ENCODE results near the gene TRIM62.
"Not testable (repeated sequence)": the region's sequence is repeated elsewhere in the genome, so short reads cannot be mapped to it uniquely, and the experiment has no call there.

The TRIM62 gene

DNA sequence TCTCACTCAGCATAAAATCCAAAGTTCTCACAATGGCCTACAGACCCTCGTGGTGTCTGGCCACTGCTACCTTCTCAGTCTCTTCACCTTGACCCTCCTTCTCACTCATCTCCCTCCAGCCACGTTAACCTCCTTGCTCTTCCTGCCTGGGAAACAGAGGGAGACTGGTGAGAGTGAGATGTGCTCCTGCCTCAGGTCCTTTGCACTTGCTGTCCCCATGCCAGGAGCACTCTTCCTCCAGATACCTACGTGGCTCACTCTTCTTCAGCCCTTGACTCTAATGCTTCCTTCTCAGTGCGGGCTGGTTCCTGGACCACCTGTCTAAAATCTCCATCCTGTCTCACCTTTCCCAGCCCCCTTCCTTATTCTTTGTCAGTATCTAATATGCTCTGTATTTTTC lies 24.7 kb downstream of the TRIM62 start:
- no peak for DNase-seq

DNA sequence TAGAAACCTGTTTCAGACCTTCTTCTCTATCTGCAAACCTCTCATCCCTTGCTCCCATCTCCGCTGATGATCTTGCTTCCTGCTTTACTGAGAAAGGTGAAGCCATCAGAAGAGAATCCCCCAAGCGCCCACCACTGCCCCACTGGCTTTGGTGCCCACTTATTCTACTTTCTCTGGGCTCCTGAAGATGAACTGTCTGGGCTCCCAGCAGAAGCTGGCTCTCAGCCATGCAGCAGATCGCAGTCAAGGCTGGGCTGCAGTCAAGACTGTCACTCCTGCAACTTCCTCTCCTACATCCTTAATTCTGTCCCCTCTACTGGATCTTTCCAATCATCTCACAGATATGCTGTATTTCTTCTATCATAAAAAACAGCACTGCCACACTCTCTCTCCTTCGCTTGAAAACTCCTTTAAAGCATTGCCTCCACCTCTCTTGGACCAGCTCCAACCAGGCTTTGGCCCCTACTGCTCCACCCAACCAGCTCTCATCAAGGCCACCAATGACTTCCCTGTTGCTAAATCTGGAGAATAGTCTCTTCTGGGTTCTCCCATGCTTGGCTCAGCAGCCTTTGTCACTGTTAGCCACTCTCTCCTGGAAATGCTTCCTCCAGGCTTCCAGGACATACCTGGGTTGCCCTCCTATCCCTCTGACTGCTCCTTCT lies 25.8 kb downstream of the TRIM62 start:
- DNase-seq: no peak

DNA sequence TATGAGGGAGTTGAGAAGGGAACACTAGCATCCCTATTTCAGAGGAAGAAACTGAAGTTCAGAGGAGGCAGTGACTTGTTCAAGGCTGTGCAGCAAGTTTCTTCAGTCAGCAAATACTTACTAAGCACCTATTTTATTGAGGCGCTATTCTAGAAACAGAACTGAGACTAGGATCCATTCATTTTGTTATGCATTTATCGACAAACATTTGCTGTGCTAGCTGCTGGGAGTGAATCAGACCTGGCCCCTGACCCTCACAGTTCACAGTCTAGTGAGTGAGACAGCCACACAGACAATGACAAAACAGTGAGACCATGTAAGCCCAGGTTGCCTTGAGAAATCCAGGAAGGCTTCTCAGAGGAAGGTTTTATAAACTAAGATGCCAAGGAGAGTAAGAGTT lies 28.2 kb downstream of the TRIM62 start:
- no peak for DNase-seq

DNA sequence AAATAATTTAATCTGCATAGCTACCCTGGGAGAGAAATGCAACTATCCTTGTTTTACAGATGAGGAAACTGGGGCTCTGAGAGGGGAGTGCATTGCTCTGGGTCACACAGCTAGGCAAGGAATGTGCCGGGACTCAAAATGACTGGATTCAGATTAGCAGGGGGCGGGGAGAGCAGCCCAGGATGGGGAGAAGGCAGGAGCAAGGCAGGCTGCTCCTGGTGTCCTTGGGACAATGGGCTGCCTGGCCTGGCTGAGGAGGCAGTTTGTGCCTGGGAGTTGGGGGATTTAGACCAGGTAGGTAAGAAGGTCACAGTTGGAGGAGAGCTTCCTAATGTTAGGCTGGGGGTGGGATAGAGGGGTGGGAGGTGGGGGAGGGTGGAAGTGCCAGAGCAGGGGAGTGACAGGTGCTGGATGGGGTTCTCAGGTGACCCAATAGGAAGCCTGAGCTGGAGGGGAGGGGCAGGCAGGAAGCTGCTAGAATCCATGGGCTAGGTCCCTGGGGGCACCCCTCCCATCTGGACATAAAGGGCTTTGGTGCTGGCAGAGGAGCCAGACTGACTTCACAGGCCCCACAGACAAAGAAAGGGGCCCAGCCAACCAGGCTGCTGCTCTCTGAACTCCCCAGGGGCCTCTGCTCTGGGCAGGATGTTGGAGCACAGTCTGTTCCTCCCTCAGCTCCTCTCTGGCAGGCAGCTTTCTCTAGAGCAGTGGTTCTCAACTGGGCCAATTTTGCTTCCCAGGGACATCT lies 29.0 kb downstream of the TRIM62 start:
- peak; percentile 94 for DNase-seq

DNA sequence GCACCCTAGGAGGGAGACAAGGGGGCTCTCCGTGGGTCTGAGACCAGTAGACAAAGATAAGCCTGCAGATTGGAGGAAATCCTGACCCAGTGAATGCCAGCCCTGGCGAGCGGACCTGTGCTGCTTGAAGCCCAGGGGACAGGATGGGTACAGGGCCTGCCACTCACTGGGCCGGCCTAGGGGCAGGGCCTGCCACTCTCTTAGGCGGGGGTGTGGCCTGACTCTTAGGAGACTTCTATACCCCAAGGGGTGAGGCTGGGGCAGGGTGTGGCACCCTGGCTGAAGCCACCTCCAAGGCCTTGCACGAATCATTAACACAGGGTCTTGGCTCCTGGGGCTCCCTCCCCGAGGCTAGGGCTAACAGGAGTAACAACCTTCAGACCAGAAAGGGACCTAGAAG lies 30.7 kb downstream of the TRIM62 start:
- DNase-seq: no peak

DNA sequence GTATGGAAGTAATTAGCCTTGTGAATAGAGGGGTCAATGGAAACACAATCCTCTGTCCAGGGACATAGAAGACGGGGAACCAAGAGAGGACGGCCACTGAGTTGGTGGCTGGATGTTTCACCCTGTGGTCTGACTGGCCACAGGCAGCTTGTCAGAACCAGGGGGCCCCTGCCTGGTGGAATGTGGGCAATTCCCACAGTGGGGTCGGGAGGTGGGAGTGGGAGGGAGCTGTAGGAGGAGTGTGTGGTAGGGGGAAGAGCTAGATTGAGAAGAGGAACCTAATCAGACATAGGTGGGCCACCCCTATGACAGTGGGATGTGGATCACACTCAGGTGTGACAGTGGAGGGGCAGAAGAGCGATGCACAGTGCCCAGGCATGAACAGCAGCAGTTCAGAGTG lies 31.3 kb downstream of the TRIM62 start:
- no peak for DNase-seq

DNA sequence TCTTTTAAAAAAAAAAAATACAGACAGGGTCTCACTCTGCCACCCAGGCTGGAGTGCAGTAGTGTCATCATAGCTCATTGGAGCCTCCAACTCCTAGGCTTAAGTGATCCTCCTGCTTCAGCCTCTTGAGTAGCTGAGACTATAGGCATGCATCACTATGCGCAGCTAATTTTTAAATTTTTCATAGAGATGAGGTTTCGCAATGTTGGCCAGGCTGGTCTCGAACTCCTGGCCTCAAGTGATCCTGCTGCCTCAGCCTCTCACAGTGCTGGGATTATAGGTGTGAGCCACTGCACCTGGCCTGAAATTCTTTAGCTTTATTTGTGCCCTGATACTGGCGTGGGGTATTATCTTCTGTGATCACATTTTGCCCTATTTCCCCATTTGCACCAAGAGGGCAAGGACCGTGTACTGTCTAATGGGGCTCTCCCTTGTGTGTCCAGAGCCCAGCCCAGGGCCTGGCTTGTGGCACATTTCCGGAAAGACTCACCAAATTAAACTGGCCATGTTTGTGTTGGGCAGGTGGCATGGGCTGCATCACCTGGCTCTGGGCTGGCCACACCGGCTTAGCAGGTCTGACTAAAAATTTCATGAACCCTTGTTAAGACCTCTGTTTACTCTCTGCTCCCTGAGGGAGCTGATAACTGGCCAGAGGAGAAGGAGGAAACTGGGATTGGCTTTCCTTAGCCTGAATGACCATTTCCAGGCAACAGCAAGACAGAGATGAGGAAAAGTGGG lies 32.2 kb downstream of the TRIM62 start:
- DNase-seq: no peak

DNA sequence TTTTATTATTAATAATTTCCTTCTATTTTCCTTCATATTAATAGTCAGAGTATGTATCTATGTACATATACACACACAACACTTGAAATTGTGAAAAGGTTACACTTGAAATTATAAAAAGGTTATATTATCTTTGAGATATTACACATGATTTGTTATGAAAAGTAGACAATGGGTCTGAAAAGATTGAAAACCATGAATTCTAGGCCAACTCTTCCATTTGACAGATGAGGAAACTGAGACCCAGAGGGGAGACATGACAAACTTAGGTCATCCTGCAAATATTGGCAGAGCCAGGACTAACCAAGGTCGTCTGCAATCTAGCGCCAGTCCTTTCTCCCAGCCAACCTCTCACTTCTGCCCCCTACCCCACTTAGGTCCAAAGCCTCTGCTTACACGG lies 33.2 kb downstream of the TRIM62 start:
- no peak for DNase-seq

DNA sequence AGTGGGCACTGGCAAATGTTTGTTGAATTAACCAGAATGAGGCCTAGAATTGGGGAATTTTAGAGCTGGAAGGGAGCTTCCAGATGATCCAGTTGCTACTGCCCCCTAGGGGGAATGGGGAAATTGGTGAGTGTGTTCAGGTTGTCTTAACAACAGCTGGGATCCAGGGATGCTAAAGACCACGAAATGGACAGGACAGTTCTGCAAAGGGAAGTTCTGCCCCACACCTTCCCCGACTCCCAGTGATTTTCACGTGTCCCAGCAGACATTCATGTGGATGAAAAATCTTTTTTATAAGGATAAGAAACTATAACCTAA lies 33.9 kb downstream of the TRIM62 start:
- no peak for DNase-seq

DNA sequence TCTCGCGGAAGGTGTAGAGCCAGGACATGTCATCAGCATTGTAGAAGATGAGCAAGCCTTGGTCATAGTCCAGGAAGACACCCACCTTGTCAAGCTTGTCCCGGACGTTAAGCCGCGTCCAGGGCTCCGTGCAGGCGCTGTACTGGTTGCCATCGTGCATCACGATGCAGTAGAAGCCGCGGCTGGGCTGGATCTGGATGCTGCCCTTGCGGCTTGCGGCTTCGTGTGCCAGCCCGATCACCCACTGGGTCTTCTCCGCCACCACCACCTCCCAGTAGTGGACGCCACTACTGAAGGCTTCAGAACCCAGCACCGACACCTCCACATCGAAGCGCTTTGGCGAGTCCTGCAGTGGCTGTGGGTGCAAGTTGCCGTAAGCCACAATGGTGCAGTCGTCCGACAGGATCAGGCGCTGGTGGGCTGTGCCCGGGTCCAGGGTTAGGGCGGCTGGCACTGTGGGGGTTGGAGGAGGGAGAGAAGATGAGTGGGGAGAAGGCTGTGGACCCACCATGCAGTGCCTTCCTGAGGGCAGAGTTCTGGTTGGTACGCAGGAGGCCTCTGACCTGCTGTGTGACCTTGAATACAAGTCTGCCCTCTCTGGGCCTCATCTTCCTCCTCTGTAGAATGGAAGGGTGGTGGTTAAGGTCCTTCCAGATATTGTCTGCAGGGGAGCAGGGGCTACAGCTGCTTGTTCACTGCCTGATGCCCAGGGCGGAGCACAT lies 34.4 kb downstream of the TRIM62 start:
- no peak for DNase-seq

DNA sequence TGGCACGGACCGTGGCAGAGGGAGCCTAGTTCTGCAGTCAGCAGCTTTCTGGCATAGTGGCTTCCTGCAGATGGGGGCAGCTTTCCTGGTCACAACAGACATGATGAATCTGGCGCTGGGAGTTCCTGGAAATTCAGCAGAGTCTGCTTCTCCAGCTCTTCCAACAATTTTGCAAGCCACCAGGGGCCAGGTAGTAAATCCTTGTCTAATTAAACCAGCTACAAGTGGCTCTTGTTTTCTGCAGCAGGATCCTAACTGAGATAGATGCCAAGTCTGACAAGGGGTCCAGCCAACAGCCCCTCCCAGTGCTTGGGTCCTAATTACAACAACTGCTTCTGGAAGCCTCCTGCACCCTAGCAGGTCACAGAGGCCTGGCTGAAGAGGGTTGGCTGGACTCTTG lies 35.8 kb downstream of the TRIM62 start:
- no peak for DNase-seq

DNA sequence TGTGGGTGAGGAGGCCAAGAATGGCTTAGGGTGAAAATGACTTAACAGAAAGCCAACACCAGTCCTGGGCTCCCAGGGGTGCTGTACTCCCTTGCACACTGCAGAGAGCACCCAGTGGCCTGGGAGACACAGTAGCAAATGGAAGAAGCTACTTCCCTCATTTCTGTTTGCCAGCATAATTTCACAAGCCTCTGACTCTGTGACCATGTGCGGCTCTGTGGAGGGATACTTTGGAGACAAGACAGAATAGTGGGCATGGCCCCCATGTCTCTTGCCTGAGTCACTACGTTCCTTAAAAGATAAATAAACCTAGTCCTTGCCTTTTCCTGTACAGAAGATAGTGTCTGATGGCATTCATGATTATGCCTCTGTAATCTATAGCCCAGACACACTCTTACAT lies 38.1 kb downstream of the TRIM62 start:
- no peak for DNase-seq

DNA sequence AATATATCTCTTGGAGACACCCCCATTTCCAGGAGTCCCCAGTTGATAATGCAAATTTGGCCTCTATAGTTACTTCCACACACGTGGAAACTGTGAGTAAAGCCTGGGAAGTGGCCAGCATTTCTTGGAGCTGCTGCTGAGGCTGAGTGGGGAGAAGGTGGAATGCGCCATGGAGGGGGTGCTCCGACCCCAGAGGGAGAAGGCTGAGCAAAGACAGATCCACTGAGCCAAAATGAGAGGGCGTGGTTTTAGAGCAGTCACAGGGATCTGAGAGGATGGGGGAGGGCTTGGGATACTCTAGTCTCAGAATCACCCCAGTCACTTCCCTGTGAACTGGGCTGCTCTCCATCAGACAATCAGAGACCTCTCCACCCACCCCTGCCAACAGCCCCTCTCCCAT lies 38.7 kb downstream of the TRIM62 start:
- no peak for DNase-seq

DNA sequence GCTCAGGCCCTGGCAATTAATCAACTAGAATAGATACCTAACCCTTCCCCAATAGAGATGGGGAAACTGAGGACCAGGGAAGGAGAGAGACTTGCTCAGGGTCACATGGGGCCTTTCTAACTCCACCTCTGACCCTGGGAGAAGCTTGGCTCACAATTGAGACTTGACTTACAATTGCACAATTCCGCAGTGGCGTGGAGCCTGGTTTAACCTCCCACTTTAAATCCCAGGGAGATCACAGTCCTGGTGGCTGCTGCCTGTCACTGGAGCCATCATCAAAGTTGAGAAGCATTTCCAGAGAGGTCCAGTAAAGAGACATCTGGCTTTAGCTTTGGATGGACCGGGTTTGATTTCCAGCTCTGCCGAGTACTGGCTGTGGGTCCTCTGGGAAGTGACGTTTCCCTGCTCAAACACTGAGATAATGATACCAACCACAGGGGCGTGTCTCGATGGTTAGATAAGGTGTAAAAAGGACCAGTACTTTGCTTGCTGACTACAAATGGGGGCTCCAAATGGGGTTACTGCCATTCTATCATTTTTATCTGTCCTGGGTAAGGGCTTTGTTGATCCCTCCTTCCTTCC lies 39.3 kb downstream of the TRIM62 start:
- DNase-seq: no peak

DNA sequence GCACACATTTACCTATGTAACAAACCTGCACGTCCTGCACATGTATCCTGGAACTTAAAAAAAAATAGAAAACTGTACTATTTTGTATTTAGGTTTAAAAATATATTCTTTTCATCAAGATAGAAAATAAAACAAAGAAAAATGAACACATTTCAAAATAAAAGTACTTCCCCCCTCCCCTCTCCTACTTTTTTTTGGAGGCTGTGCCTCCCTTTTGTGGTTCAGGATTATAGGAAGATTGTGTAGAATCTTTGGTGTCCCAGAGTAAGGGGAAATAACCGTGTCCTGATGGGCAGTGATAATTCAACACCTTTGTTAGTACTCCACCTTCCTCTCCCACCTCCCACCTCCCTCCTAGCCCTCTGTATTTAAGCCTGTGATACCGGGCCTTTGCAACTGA lies 40.1 kb downstream of the TRIM62 start:
- DNase-seq: no peak

DNA sequence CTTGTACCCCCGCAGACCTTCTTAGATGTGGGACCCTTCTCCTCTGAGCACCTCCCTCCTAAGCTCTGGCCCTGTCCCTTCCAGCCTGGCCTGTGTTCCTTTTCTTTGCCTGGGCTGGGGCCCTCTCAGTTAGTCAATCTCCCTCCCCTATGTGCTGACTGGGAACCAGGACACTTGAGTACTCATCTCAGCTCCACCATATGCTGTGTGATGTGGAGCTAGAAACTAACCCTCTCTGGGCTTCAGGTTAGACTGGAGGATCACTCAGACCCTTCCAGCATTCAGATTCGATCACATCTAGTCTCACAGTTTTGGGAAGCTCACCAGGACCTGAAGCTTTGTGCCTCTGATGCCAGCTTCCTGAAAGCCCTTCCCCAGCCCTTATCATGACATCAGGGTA lies 40.6 kb downstream of the TRIM62 start:
- DNase-seq: no peak

DNA sequence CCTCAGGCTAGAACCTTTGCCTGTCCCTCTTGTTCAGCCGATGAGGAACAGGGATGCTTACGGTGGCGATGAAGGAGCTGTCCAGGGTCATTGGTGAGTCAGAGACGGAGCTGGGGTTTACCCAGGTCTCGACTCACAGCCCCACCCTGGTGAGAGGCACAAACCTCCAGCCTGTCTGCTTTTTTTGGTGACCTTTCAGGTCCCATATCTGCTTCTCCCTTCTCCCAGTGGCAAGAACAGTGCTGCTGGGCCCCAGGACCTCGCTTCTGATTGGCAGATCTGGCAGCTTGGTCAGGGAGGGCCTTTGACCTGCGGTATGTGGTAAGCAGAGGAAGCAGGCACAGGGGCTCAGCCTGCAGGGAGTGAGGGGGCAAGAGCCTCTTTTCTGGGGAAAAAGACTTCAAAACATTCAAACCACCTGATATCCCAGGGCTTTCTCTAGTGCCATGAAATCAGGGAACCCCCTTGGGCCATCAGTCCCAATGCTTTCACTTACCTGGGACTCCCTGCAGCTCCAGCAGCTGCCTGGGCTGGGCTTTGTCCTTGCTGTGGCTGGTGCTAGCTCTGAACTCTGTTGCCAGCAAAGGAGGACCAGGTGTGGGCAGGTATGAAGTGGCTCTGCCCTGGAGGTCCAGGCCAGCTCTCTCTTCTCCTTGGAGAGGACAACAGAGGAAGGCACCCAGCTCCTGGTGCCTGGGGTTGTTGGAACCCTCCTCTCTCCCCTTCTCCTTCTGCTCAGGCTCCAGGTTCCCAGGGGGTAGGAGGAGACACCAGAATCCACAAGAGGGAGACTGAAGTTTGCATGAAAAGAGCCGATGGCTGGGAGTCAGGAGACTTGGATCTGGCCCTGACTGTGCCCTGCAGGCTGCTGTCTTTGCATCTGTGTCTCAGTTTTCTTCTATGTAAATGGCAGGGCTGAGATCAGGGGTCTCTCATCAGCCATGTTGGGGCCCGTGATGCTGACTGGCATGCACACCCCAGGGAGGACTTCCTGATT lies 41.4 kb downstream of the TRIM62 start:
- DNase-seq: no peak

DNA sequence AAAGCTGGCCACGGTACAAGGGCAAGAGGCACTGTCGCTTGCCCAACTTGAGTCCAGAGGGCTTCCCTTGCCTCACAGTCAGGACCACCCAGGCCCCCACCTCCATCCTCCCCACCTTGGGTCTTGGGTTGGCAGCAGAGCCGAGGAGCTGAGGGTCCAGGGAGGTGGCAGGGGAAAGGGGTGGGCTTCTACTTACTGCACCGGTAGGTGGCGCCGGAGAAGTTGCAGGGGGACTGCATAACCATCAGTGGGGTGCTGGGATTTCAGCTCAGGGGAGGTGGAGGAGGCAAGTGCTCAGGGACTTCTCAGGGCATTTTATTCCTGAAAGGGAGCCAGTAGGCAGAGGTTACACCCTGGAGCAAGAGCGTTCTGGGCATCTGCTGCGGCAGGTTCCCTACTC lies 44.0 kb downstream of the TRIM62 start:
- DNase-seq: no peak

DNA sequence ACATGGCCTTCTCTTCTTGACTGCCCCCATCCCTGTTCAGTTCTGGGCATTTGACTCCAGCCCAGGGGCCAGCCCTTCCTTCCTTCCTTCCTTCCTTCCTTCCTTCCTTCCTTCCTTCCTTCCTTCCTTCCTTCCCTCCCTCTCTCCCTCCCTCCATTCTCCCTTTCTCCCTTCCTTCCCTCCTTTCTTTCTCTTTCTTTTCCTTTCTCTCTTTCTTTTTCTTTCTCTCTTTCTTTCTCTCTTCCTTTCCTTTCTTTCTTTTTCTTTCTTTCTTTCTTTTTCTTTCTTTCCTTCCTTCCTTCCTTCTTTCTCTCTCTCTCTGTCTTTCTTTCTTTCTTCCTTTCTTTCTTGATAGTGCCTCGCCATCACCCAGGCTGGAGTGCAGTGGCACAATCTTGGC lies 45.8 kb downstream of the TRIM62 start:
- not testable (repeated sequence) for DNase-seq

DNA sequence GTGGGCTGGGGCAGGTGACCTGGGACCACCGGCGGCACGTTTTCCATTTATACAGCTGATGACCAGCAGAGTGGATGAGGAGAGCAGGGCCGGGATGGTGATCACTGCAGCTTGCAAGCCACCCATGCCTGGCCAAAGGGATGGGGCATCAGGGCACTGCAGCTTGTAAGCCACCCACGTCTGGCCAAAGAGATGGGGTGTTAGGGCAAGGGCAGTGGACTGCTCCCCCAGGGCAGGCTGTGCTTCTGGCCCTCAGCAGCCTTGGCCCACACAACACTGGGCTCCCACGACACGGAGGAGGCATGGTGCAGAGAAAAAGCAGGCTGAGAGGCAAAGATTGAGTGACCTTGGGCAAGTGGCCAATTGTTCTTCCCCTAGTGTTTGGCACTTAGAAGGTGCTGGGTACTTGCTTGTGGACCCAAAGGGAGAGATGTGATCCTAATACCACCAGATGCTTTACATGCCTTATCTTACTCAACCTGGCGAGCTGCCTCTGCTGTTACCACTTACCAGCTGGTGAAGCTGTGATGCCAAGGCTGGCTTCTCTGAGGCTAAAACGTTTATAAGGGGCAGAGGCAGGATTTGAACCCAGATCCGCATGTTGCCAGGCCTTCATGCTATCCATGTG lies 48.3 kb downstream of the TRIM62 start:
- no peak for DNase-seq

DNA sequence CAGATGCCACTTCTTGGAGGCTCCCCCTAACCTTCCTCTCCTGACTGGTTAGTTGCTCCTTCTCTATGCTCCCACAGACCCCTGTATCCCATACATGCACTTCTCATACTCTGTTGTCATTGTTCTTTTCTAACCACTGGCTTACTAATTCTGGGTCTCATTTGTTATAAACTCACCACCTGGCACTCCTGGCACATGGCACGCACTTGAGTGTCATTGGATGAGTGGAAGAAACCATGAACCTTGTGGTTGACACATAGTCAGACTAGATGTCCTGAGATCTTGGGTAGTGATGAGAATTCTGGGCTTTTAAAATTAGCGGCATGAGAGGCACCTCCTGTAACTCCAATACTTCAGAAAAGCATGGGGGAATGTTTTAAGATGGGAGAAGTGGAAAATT lies 49.3 kb downstream of the TRIM62 start:
- DNase-seq: no peak

DNA sequence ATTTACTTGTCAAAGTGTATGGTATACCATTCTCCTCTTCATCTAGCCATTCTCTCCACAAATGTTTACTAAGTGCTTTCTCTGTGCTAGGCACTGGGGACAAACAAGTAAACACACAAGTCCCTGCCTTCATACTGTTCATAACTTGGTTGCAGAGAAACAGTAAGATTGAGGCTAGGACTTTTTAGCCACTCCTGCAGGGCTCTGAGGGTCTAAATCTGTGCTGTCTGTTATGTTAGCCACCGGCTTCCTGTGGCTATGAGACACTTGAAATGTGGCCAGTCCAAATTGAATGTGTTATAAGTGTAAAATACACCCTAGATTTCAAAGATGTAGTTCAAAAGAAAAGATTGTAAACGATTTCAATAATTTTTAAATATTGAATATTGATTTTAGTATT lies 50.7 kb downstream of the TRIM62 start:
- DNase-seq: no peak

Data from NCI-H1436 treated with DMSO at 0.1 percent for 48 hours (cell line).